ENCODE measurements around the gene HPCA.
A peak's percentile ranks its signal among the peaks of the same experiment; 100 is the strongest.

HPCA gene

DNA sequence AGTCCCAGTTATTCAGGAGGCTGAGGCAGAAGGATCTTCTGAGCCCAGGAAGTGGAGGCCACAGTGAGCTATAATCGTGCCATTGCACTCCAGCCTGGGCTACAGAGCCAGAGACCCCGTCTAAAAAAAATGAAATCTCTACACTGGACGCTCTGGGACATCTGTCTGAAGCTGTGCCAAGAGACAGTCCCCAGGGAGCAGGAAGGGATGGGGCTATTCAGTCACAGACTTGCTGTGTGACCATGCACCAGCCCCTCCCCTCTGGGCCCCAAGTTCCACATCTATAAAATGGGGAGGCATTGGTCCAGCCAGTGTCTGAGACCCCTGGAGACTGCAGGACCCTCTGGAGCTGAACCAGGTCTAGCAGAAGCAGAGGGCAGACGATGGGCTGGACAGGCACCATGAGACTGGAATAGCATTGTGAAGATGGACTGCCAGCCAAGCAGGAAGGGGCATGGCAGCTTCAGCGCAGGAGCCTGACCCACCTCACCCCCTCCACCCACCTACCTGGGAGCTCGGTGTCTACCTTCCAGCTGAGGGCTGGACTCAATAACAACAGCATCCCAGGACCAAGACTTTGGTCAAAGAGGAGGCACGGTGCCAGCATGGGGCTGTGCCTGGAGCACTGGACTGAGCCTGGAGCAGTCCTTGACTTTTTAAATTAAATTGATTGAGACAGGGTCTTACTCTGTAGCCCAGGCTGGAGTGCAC lies 13.4 kb downstream of the HPCA start (continued):
- TF ChIP-seq ESRRG (CRISPR knock-in tag; IDR thresholded peaks at IDR 0.05) (no peak), PPARA (CRISPR knock-in tag; IDR thresholded peaks at IDR 0.05; ENCODE audit: borderline replicate concordance) (no peak)

DNA sequence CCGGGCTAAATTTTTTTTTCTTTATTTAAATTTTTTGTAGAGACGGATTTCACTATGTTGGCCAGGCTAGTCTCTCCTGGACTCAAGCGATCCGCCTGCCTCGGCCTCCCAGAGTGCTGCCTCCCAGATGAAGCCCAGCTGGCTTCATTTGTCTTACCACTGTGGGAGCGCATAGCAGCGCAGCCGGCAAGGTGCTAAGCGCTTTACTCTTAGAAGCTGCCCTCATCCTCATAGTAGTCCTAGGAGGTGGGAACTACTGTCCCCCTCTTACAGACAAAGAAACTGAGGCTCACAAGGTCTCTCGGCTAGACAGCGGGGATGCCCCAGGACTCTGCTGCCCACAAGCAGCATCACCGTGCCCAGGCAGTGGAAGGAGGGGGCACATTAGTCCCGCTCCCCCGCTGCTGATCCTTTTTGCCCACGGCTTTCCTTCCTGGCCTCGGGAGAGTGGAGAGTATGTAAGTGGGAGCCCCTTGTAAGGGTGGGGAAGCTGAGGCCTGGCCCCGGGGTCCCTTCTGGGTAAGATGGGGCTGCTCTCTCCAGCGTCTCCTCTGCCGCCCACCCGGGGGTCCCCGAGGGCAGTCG lies 14.2 kb downstream of the HPCA start:
- TF ChIP-seq RARB (CRISPR knock-in tag; IDR thresholded peaks at IDR 0.05) (no peak), ISL1 (CRISPR knock-in tag; IDR thresholded peaks at IDR 0.05) (no peak), ARNTL (CRISPR knock-in tag; IDR thresholded peaks at IDR 0.05; ENCODE audit: borderline replicate concordance, low read depth) (no peak), CSDC2 (CRISPR knock-in tag; IDR thresholded peaks at IDR 0.05) (no peak), TCF4 (CRISPR knock-in tag; IDR thresholded peaks at IDR 0.05; ENCODE audit: borderline replicate concordance) (no peak), OSR1 (CRISPR knock-in tag; IDR thresholded peaks at IDR 0.05) (no peak), ZNF8 (CRISPR knock-in tag; IDR thresholded peaks at IDR 0.05) (no peak), ESRRG (CRISPR knock-in tag; IDR thresholded peaks at IDR 0.05) (no peak), BACH2 (CRISPR knock-in tag; IDR thresholded peaks at IDR 0.05; ENCODE audit: borderline replicate concordance) (no peak), PPARA (CRISPR knock-in tag; IDR thresholded peaks at IDR 0.05; ENCODE audit: borderline replicate concordance) (no peak), GLIS3 (CRISPR knock-in tag; IDR thresholded peaks at IDR 0.05) (no peak), ZNF70 (CRISPR knock-in tag; IDR thresholded peaks at IDR 0.05) (no peak), ZFP3 (CRISPR knock-in tag; IDR thresholded peaks at IDR 0.05) (no peak), ZFP30 (CRISPR knock-in tag; IDR thresholded peaks at IDR 0.05) (no peak), ZC3H10 (CRISPR knock-in tag; IDR thresholded peaks at IDR 0.05) (no peak)
- TF ChIP-seq, protein P1, sequence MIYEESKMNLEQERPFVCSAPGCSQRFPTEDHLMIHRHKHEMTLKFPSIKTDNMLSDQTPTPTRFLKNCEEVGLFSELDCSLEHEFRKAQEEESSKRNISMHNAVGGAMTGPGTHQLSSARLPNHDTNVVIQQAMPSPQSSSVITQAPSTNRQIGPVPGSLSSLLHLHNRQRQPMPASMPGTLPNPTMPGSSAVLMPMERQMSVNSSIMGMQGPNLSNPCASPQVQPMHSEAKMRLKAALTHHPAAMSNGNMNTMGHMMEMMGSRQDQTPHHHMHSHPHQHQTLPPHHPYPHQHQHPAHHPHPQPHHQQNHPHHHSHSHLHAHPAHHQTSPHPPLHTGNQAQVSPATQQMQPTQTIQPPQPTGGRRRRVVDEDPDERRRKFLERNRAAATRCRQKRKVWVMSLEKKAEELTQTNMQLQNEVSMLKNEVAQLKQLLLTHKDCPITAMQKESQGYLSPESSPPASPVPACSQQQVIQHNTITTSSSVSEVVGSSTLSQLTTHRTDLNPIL (CRISPR knock-in tag; IDR thresholded peaks at IDR 0.05; ENCODE audit: low read depth), result no peak
- TF ChIP-seq, protein P2, sequence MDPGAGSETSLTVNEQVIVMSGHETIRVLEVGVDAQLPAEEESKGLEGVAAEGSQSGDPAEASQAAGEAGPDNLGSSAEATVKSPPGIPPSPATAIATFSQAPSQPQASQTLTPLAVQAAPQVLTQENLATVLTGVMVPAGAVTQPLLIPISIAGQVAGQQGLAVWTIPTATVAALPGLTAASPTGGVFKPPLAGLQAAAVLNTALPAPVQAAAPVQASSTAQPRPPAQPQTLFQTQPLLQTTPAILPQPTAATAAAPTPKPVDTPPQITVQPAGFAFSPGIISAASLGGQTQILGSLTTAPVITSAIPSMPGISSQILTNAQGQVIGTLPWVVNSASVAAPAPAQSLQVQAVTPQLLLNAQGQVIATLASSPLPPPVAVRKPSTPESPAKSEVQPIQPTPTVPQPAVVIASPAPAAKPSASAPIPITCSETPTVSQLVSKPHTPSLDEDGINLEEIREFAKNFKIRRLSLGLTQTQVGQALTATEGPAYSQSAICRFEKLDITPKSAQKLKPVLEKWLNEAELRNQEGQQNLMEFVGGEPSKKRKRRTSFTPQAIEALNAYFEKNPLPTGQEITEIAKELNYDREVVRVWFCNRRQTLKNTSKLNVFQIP (CRISPR knock-in tag; IDR thresholded peaks at IDR 0.05; ENCODE audit: borderline replicate concordance, low read depth), result no peak
- peak; percentile 55 for ATAC-seq

DNA sequence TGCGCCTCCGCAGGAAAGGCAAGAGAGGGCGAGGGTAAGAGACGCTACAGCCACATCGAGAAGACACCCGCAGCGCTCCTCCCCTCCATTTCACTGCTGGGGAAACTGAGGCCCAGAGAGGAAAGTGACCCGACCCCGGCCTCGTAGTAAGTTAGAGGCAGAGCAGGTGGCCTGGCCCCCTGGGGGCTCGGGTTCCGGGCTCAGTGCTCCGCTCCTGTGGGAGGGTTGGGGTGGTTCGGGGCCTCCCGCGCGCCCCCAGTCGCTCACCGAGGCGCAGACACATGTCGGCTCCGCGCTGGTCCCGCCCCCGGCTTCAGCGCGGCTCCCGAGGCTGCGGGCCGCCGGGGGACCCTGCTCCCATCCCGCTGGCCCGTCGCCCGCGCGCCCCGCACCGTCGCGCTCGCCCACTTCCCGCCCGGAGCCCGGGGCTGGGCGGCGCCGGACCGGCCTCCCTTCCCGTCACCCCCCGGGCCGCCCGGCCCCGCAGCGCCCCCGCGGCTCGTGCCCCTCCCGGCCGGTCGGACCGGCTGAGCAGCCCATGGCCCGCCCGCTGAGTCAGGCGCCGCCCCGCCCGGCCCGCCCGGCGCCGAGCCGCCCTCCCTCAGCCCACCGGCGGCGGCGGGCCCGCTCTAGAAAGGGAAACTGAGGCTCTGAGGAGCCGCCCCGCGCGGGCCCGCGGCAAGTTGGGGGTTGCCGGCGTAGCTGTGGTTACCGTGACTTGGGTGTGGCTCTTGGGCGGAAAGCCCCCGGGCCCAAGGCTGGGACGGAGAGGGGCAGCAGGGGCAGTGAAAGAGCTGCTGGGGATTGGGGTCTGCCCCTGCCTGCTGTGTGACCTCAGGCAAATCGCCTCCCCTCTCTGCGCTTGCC lies 14.9 kb downstream of the HPCA start, which contains the start of gene TMEM54:
TMEM54 (minus strand) TSS at position 434 of the 867 bp plus-strand sequence; CDS start at position 283, 151 bp downstream.
- ATAC-seq, result peak; percentile 56

More for the DNA sequence above, 14.9 kb downstream of the HPCA start, which contains the start of gene TMEM54:
- no peak for TF ChIP-seq PPARA (CRISPR knock-in tag; IDR thresholded peaks at IDR 0.05; ENCODE audit: borderline replicate concordance)
- TF ChIP-seq ESRRG (CRISPR knock-in tag; IDR thresholded peaks at IDR 0.05), result no peak
- TF ChIP-seq, protein P1 (CRISPR knock-in tag; IDR thresholded peaks at IDR 0.05; ENCODE audit: low read depth), result no peak
- no peak for TF ChIP-seq GLIS3 (CRISPR knock-in tag; IDR thresholded peaks at IDR 0.05)
- no peak for TF ChIP-seq TCF4 (CRISPR knock-in tag; IDR thresholded peaks at IDR 0.05; ENCODE audit: borderline replicate concordance)
- TF ChIP-seq SNAI2 (CRISPR knock-in tag; IDR thresholded peaks at IDR 0.05), result no peak
- TF ChIP-seq ZNF8 (CRISPR knock-in tag; IDR thresholded peaks at IDR 0.05), result no peak
- TF ChIP-seq ZNF565 (CRISPR knock-in tag; conservative IDR thresholded peaks at IDR 0.05; ENCODE audit: low read depth), result no peak
- TF ChIP-seq ISL1 (CRISPR knock-in tag; IDR thresholded peaks at IDR 0.05), result no peak
- TF ChIP-seq BACH2 (CRISPR knock-in tag; IDR thresholded peaks at IDR 0.05; ENCODE audit: borderline replicate concordance), result no peak
- TF ChIP-seq TOX (CRISPR knock-in tag; IDR thresholded peaks at IDR 0.05; ENCODE audit: borderline replicate concordance), result no peak
- no peak for TF ChIP-seq ZNF70 (CRISPR knock-in tag; IDR thresholded peaks at IDR 0.05)
- TF ChIP-seq, protein P3, sequence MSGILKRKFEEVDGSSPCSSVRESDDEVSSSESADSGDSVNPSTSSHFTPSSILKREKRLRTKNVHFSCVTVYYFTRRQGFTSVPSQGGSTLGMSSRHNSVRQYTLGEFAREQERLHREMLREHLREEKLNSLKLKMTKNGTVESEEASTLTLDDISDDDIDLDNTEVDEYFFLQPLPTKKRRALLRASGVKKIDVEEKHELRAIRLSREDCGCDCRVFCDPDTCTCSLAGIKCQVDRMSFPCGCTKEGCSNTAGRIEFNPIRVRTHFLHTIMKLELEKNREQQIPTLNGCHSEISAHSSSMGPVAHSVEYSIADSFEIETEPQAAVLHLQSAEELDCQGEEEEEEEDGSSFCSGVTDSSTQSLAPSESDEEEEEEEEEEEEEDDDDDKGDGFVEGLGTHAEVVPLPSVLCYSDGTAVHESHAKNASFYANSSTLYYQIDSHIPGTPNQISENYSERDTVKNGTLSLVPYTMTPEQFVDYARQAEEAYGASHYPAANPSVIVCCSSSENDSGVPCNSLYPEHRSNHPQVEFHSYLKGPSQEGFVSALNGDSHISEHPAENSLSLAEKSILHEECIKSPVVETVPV (CRISPR knock-in tag; IDR thresholded peaks at IDR 0.05), result no peak
